Measurements from ENCODE around the gene ABR.
"Not testable (repeated sequence)": the region's sequence is repeated elsewhere in the genome, so short reads cannot be mapped to it uniquely, and the experiment has no call there.

The ABR gene

GRCh38 chr17:1201132-1201702 is 21.4 kb upstream of the ABR start:
- no peak for DNase-seq (ENCODE audit: low read depth)

- DNase-seq (ENCODE audit: low read depth), result not testable (repeated sequence)
These were observed 19.5 kb upstream of the ABR start for GRCh38 chr17:1199271-1199743.

- no peak for DNase-seq (ENCODE audit: low read depth)
These were observed 18.2 kb upstream of the ABR start for GRCh38 chr17:1197781-1198490.

GRCh38 chr17:1197379-1197778 is 17.6 kb upstream of the ABR start:
- no peak for DNase-seq (ENCODE audit: low read depth)

- no peak for DNase-seq (ENCODE audit: low read depth)
These were observed 17.2 kb upstream of the ABR start for GRCh38 chr17:1196946-1197345.

- no peak for DNase-seq (ENCODE audit: low read depth)
These were observed 13.3 kb upstream of the ABR start for GRCh38 chr17:1192911-1193699.

- peak; percentile 85 for DNase-seq (ENCODE audit: low read depth)
These were observed 11.1 kb upstream of the ABR start for GRCh38 chr17:1190751-1191331.

- DNase-seq (ENCODE audit: low read depth), result no peak
These were observed 9.2 kb upstream of the ABR start for GRCh38 chr17:1188812-1189504.

GRCh38 chr17:1186923-1187771 is 7.4 kb upstream of the ABR start:
- peak; percentile 86 for DNase-seq (ENCODE audit: low read depth)

GRCh38 chr17:1186214-1186820 is 6.5 kb upstream of the ABR start:
- peak; percentile 70 for DNase-seq (ENCODE audit: low read depth)

- DNase-seq (ENCODE audit: low read depth), result no peak
These were observed 3.5 kb upstream of the ABR start for GRCh38 chr17:1183171-1183873.

GRCh38 chr17:1182811-1183170 is 3.0 kb upstream of the ABR start:
- no peak for DNase-seq (ENCODE audit: low read depth)

- peak; percentile 70 for DNase-seq (ENCODE audit: low read depth)
These were observed 2.0 kb upstream of the ABR start for GRCh38 chr17:1181753-1182137.

- DNase-seq (ENCODE audit: low read depth), result no peak
These were observed 1.4 kb upstream of the ABR start for GRCh38 chr17:1180958-1181752.

GRCh38 chr17:1179112-1179817 is 516 bp downstream of the ABR start:
- DNase-seq (ENCODE audit: low read depth), result peak; percentile 46

GRCh38 chr17:1177016-1177700 is 2.6 kb downstream of the ABR start:
- peak; percentile 42 for DNase-seq (ENCODE audit: low read depth)

GRCh38 chr17:1174263-1174880 is 5.4 kb downstream of the ABR start:
- DNase-seq (ENCODE audit: low read depth), result no peak

Data from ELR (cell line).